H9 (cell line): Measurements from ENCODE around the gene HSH2D. TPM values are rescaled to one million over a fixed set of nuclear protein-coding genes. Genes with fewer than 3 reads are reported as not detected.

Experiments
- DNase-seq: peaks from one replicate; pipeline ENCODE4 v3.0.0-alpha.2; 2017
- H2AFZ ChIP-seq: one replicate; pipeline ENCODE4 v1.6.1; 2013; ENCODE audit warnings: mild to moderate bottlenecking, low read length, control low read depth, moderate library complexity
- H2AK5ac ChIP-seq: 2 replicates; pipeline ENCODE4 v1.6.1; 2013; ENCODE audit warnings: low read length, control low read depth, mixed read lengths; ENCODE audit not compliant: insufficient read length
- H2BK120ac ChIP-seq: one replicate; pipeline ENCODE4 v1.6.1; 2013; ENCODE audit warnings: low read depth, mild to moderate bottlenecking, low read length, control low read depth, inconsistent platforms; ENCODE audit not compliant: poor library complexity, severe bottlenecking
- H2BK12ac ChIP-seq: 2 replicates; pipeline ENCODE4 v1.6.1; 2013; ENCODE audit warnings: low read length, control low read depth, mixed read lengths, low read depth; ENCODE audit not compliant: insufficient read length
- H2BK15ac ChIP-seq: 2 replicates; pipeline ENCODE4 v1.6.1; 2013; ENCODE audit warnings: low read depth, low read length, control low read depth
- H2BK20ac ChIP-seq: one replicate; pipeline ENCODE4 v1.6.1; 2013; ENCODE audit warnings: low read depth, mild to moderate bottlenecking, low read length, control low read depth, inconsistent platforms; ENCODE audit not compliant: poor library complexity, severe bottlenecking
- H2BK5ac ChIP-seq: 2 replicates; pipeline ENCODE4 v1.6.1; 2013; ENCODE audit warnings: low read length, control low read depth, mixed read lengths; ENCODE audit not compliant: insufficient read length
- H3K14ac ChIP-seq: 2 replicates; pipeline ENCODE4 v1.6.1; 2013; ENCODE audit warnings: low read length, control low read depth; ENCODE audit not compliant: insufficient read depth
- H3K18ac ChIP-seq: 2 replicates; pipeline ENCODE4 v1.6.1; 2013; ENCODE audit warnings: low read depth, mild to moderate bottlenecking, mixed read lengths, low read length, control low read depth; ENCODE audit not compliant: insufficient read length
- H3K23ac ChIP-seq: 2 replicates; pipeline ENCODE4 v1.6.1; 2013; ENCODE audit warnings: low read length, control low read depth, mixed read lengths, low read depth; ENCODE audit not compliant: insufficient read length
- H3K23me2 ChIP-seq: 2 replicates; pipeline ENCODE4 v1.6.1; 2013; ENCODE audit warnings: low read depth, mild to moderate bottlenecking, mixed read lengths, low read length, control low read depth; ENCODE audit not compliant: insufficient read length, poor library complexity, severe bottlenecking
- H3K27ac ChIP-seq: 2 replicates; pipeline ENCODE4 v1.5.1; 2013; ENCODE audit warnings: low read length, control low read depth, mixed read lengths, low read depth; ENCODE audit not compliant: insufficient read length
- H3K27me3 ChIP-seq: 2 replicates; pipeline ENCODE4 v1.6.1; 2013; ENCODE audit warnings: low read length, control low read depth, inconsistent platforms; ENCODE audit not compliant: insufficient read depth
- H3K4ac ChIP-seq: 2 replicates; pipeline ENCODE4 v1.6.1; 2013; ENCODE audit warnings: low read depth, mild to moderate bottlenecking, control low read depth, inconsistent platforms, low read length, moderate library complexity
- H3K4me1 ChIP-seq: 2 replicates; pipeline ENCODE4 v1.6.1; 2013; ENCODE audit warnings: low read length, control low read depth, inconsistent platforms; ENCODE audit not compliant: insufficient read depth
- H3K4me2 ChIP-seq: 2 replicates; pipeline ENCODE4 v1.6.1; 2013; ENCODE audit warnings: low read length, control low read depth, mixed read lengths; ENCODE audit not compliant: insufficient read length, insufficient read depth
- H3K56ac ChIP-seq: 2 replicates; pipeline ENCODE4 v1.6.1; 2013; ENCODE audit warnings: low read depth, mild to moderate bottlenecking, mixed read lengths, low read length, control low read depth; ENCODE audit not compliant: insufficient read length
- H3K79me1 ChIP-seq: 2 replicates; pipeline ENCODE4 v1.6.1; 2013; ENCODE audit warnings: low read depth, mild to moderate bottlenecking, moderate library complexity, low read length, control low read depth, inconsistent platforms; ENCODE audit not compliant: insufficient read depth, poor library complexity, severe bottlenecking
- H3K79me2 ChIP-seq: 2 replicates; pipeline ENCODE4 v1.6.1; 2013; ENCODE audit warnings: low read length, control low read depth, inconsistent platforms; ENCODE audit not compliant: insufficient read depth
- H3K9ac ChIP-seq: 2 replicates; pipeline ENCODE4 v1.6.1; 2013; ENCODE audit warnings: low read length, control low read depth, mixed read lengths; ENCODE audit not compliant: insufficient read length; ENCODE audit errors: extremely low read depth
- H3K9me3 ChIP-seq: one replicate; pipeline ENCODE4 v1.6.1; 2013; ENCODE audit warnings: low read depth, low read length, inconsistent platforms; ENCODE audit not compliant: control insufficient read depth
- H3T11ph ChIP-seq: one replicate; pipeline ENCODE4 v1.6.1; 2013; ENCODE audit warnings: mild to moderate bottlenecking, low read length, control low read depth, inconsistent platforms
- H4K20me1 ChIP-seq: one replicate; pipeline ENCODE4 v1.6.1; 2013; ENCODE audit not compliant: control insufficient read depth, insufficient read length, insufficient read depth
- H4K5ac ChIP-seq: 2 replicates; pipeline ENCODE4 v1.6.1; 2013; ENCODE audit warnings: low read depth, mild to moderate bottlenecking, mixed read lengths, low read length, control low read depth; ENCODE audit not compliant: insufficient read length
- H4K8ac ChIP-seq: replicated peaks from 2 replicates; pipeline ENCODE4 v1.6.1; 2013; ENCODE audit warnings: low read length, control low read depth, mixed read lengths, low read depth; ENCODE audit not compliant: insufficient read length
- H4K91ac ChIP-seq: 2 replicates; pipeline ENCODE4 v1.6.1; 2013; ENCODE audit warnings: low read depth, mild to moderate bottlenecking, moderate library complexity, mixed read lengths, low read length, control low read depth; ENCODE audit not compliant: insufficient read length
- H3K27ac Mint-ChIP-seq, 3 experiments: 2 replicates in 2 of 3; 3 replicates in 1 of 3; pipeline ENCODE4 v1.8.0; 2020 to 2021; ENCODE audit warnings: mixed read lengths in 3 of 3, mild to moderate bottlenecking in 1 of 3, moderate library complexity in 1 of 3
- H3K27me3 Mint-ChIP-seq: 2 replicates; pipeline ENCODE4 v1.8.0; 2021; ENCODE audit warnings: low read depth, mild to moderate bottlenecking, moderate library complexity, mixed read lengths
- H3K36me3 Mint-ChIP-seq, 3 experiments: 2 replicates in 2 of 3; 3 replicates in 1 of 3; pipeline ENCODE4 v1.8.0; 2020 to 2021; ENCODE audit warnings: low read depth in 3 of 3, mixed read lengths in 3 of 3; ENCODE audit not compliant: insufficient read depth in 1 of 3
- H3K4me1 Mint-ChIP-seq, 2 experiments: 2 replicates each; pipeline ENCODE4 v1.8.0; 2020; ENCODE audit warnings: mixed read lengths in 2 of 2
- H3K4me3 Mint-ChIP-seq, 2 experiments: 2 replicates in 1 of 2; 3 replicates in 1 of 2; pipeline ENCODE4 v1.8.0; 2020 to 2021; ENCODE audit warnings: mild to moderate bottlenecking in 2 of 2, mixed read lengths in 2 of 2, moderate library complexity in 1 of 2
- H3K9me3 Mint-ChIP-seq, 2 experiments: 2 replicates in 1 of 2; 3 replicates in 1 of 2; pipeline ENCODE4 v1.8.0; 2020; ENCODE audit warnings: mild to moderate bottlenecking in 2 of 2, mixed read lengths in 2 of 2, moderate library complexity in 1 of 2
- WGBS: extraction: QIAGEN DNeasy Blood & Tissue Kit; methylation state at CpG from one replicate; pipeline ENCODE4 v1.1.7; 2013; ENCODE audit warnings: missing lambda C conversion rate, low lambda C conversion rate, mixed read lengths; ENCODE audit not compliant: insufficient read length; ENCODE audit errors: extremely low coverage; 5-methylcytosine and 5-hydroxymethylcytosine counted together
- total RNA-seq: library from RNA; stranded (reverse); gene quantifications from 2 replicates; pipeline ENCODE4 v1.2.1, GENCODE V29; 2021
- TF ChIP-seq, protein P1 (sequence below): fragments of 200-600 bp; sonication (generic); conservative IDR thresholded peaks from 3 replicates; pipeline ENCODE4 v1.8.0; 2021; ENCODE audit warnings: antibody characterized with exemption, mild to moderate bottlenecking

The HSH2D gene
- total RNA-seq, 1 experiment from 2014 or later: 2.3 TPM

DNA sequence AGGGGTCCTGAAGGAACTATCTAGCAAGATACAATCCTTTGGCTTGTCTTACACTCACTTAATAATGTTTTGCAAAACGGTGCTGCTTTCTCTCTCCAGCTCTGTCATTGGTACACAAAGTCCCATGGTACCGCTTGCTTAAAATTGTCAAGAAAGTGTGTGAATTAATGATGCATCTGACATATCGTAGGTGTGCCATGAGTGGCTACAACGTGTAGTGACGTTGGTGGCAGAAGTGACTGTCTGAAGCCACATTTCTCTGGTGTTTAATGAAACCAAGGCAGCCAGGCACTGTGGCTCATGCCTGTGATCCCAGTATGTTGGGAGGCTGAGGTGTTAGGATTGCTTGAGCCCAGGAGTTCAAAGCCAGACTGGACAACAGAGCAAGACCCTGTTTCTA is 2.6 kb downstream of the HSH2D start:
- Mint-ChIP-seq H3K27ac (no peak overlapping the region; a peak in 1 of 7 replicates), H3K36me3 (no peaks in the 10 kb centered on the region), H3K9me3 (no peaks in the 10 kb centered on the region), H3K4me3 (no peak overlapping the region), H3K27me3 (peaks cover 2% of the 10 kb centered on the region), H3K4me1 (peaks cover 9 to 10% of the 10 kb centered on the region in 2 experiments)
- Histone ChIP-seq H4K8ac (no peak overlapping the region), H2AK5ac (no peak overlapping the region), H3K79me1 (no peaks in the 10 kb centered on the region), H4K5ac (no peak overlapping the region), H2BK15ac (no peak overlapping the region), H2BK5ac (no peak overlapping the region), H3K9ac (no peak overlapping the region), H3K23ac (no peak overlapping the region), H3K4me1 (no peaks in the 10 kb centered on the region), H4K91ac (no peak overlapping the region), H3K4me2 (no peak overlapping the region), H2BK120ac (no peak overlapping the region), H3K79me2 (no peaks in the 10 kb centered on the region), H2AFZ (no peak overlapping the region), H3K27ac (no peak overlapping the region), H3K27me3 (no peaks in the 10 kb centered on the region), H3K9me3 (no peaks in the 10 kb centered on the region), H4K20me1 (no peaks in the 10 kb centered on the region), H3T11ph (no peak overlapping the region), H2BK12ac (no peak overlapping the region), H3K14ac (no peak overlapping the region), H3K23me2 (no peaks in the 10 kb centered on the region), H3K18ac (no peak overlapping the region), H2BK20ac (no peak overlapping the region), H3K56ac (no peak overlapping the region), H3K4ac (no peak overlapping the region)
- no CpG with 5 or more reads among the region's 5 CpGs for WGBS
- TF ChIP-seq, protein P1, sequence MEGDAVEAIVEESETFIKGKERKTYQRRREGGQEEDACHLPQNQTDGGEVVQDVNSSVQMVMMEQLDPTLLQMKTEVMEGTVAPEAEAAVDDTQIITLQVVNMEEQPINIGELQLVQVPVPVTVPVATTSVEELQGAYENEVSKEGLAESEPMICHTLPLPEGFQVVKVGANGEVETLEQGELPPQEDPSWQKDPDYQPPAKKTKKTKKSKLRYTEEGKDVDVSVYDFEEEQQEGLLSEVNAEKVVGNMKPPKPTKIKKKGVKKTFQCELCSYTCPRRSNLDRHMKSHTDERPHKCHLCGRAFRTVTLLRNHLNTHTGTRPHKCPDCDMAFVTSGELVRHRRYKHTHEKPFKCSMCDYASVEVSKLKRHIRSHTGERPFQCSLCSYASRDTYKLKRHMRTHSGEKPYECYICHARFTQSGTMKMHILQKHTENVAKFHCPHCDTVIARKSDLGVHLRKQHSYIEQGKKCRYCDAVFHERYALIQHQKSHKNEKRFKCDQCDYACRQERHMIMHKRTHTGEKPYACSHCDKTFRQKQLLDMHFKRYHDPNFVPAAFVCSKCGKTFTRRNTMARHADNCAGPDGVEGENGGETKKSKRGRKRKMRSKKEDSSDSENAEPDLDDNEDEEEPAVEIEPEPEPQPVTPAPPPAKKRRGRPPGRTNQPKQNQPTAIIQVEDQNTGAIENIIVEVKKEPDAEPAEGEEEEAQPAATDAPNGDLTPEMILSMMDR: no peak
- DNase-seq: no peak
